ENCODE measurements around the gene SRCAP.

The SRCAP gene

GRCh38 chr16:30667361-30667905, 31.5 kb upstream of the SRCAP start:
- Histone ChIP-seq H2BK15ac (replicated peaks; ENCODE audit: low read depth) (no peak overlapping the region), H3K4me1 (ENCODE audit: control insufficient read depth, low read depth, low read length) (no peaks in the 10 kb centered on the region), H4K5ac (ENCODE audit: low read length) (no peak overlapping the region), H3K79me1 (ENCODE audit: low read length) (no peaks in the 10 kb centered on the region), H2BK120ac (ENCODE audit: low read depth, low read length) (no peak overlapping the region), H3K79me2 (ENCODE audit: control insufficient read depth, insufficient read depth, low read length) (no peaks in the 10 kb centered on the region), H3K18ac (ENCODE audit: low read length) (no peak overlapping the region), H3K23ac (ENCODE audit: low read length) (no peak overlapping the region), H2AK5ac (ENCODE audit: low read length) (no peak overlapping the region), H3K27ac (ENCODE audit: low read depth, low read length) (no peak overlapping the region), H3K9ac (ENCODE audit: low read length) (no peak overlapping the region), H3K4ac (ENCODE audit: low read depth, low read length) (no peak overlapping the region), H2BK5ac (ENCODE audit: low read length) (no peak overlapping the region), H3K56ac (ENCODE audit: low read length) (no peak overlapping the region), H3K4me3 (ENCODE audit: low read length) (no peak overlapping the region), H3K36me3 (ENCODE audit: control insufficient read depth, insufficient read depth, low read length) (peaks cover 9% of the 10 kb centered on the region), H3K4me2 (ENCODE audit: low read length) (no peak overlapping the region), H4K8ac (ENCODE audit: low read depth, low read length) (no peak overlapping the region), H3K27me3 (ENCODE audit: insufficient read depth, low read length, poor library complexity) (no peaks in the 10 kb centered on the region)
- WGBS (ENCODE audit: extremely low coverage, insufficient coverage, low lambda C conversion rate): no CpG with 5 or more reads among the region's 11 CpGs
- DNase-seq: no peak

- H3K4ac ChIP-seq (ENCODE audit: low read depth, low read length): no peak overlapping the region
- H3K9ac ChIP-seq (ENCODE audit: low read length): no peak overlapping the region
- H2BK120ac ChIP-seq (ENCODE audit: low read depth, low read length): no peak overlapping the region
- no peak overlapping the region for H3K56ac ChIP-seq (ENCODE audit: low read length)
- H3K79me1 ChIP-seq (ENCODE audit: low read length): no peaks in the 10 kb centered on the region
- H3K4me1 ChIP-seq (ENCODE audit: control insufficient read depth, low read depth, low read length): no peaks in the 10 kb centered on the region
- no peak overlapping the region for H4K8ac ChIP-seq (ENCODE audit: low read depth, low read length)
- WGBS (ENCODE audit: extremely low coverage, insufficient coverage, low lambda C conversion rate): no CpG with 5 or more reads among the region's 12 CpGs
- H2BK5ac ChIP-seq (ENCODE audit: low read length): no peak overlapping the region
- no peak overlapping the region for H3K4me2 ChIP-seq (ENCODE audit: low read length)
- H2BK15ac ChIP-seq (replicated peaks; ENCODE audit: low read depth): no peak overlapping the region
- H3K23ac ChIP-seq (ENCODE audit: low read length): no peak overlapping the region
- peaks cover under 1% of the 10 kb centered on the region for H3K27me3 ChIP-seq (ENCODE audit: insufficient read depth, low read length, poor library complexity)
- H3K79me2 ChIP-seq (ENCODE audit: control insufficient read depth, insufficient read depth, low read length): no peaks in the 10 kb centered on the region
- H3K4me3 ChIP-seq (ENCODE audit: low read length): no peak overlapping the region
- no peak overlapping the region for H3K27ac ChIP-seq (ENCODE audit: low read depth, low read length)
- no peak for DNase-seq
- no peak overlapping the region for H3K18ac ChIP-seq (ENCODE audit: low read length)
- H3K36me3 ChIP-seq (ENCODE audit: control insufficient read depth, insufficient read depth, low read length): peaks cover 4% of the 10 kb centered on the region
- H2AK5ac ChIP-seq (ENCODE audit: low read length): no peak overlapping the region
- H4K5ac ChIP-seq (ENCODE audit: low read length): no peak overlapping the region
These were observed 30.6 kb upstream of the SRCAP start for GRCh38 chr16:30668393-30668792.

- Histone ChIP-seq H3K9ac (ENCODE audit: low read length) (no peak overlapping the region), H3K4me1 (ENCODE audit: control insufficient read depth, low read depth, low read length) (no peaks in the 10 kb centered on the region), H4K8ac (ENCODE audit: low read depth, low read length) (no peak overlapping the region), H3K4me2 (ENCODE audit: low read length) (no peak overlapping the region), H4K5ac (ENCODE audit: low read length) (no peak overlapping the region), H3K18ac (ENCODE audit: low read length) (no peak overlapping the region), H2BK15ac (replicated peaks; ENCODE audit: low read depth) (no peak overlapping the region), H3K79me1 (ENCODE audit: low read length) (no peaks in the 10 kb centered on the region), H3K4me3 (ENCODE audit: low read length) (no peak overlapping the region), H2BK5ac (ENCODE audit: low read length) (no peak overlapping the region), H3K79me2 (ENCODE audit: control insufficient read depth, insufficient read depth, low read length) (no peaks in the 10 kb centered on the region), H3K36me3 (ENCODE audit: control insufficient read depth, insufficient read depth, low read length) (peaks cover 3% of the 10 kb centered on the region), H3K4ac (ENCODE audit: low read depth, low read length) (no peak overlapping the region), H3K56ac (ENCODE audit: low read length) (no peak overlapping the region), H2AK5ac (ENCODE audit: low read length) (no peak overlapping the region), H3K27ac (ENCODE audit: low read depth, low read length) (no peak overlapping the region), H3K23ac (ENCODE audit: low read length) (no peak overlapping the region), H3K27me3 (ENCODE audit: insufficient read depth, low read length, poor library complexity) (peaks cover 6% of the 10 kb centered on the region), H2BK120ac (ENCODE audit: low read depth, low read length) (no peak overlapping the region)
- no peak for DNase-seq
- no CpG with 5 or more reads among the region's 41 CpGs for WGBS (ENCODE audit: extremely low coverage, insufficient coverage, low lambda C conversion rate)
These were observed 29.7 kb upstream of the SRCAP start for GRCh38 chr16:30669026-30669902.

- Histone ChIP-seq H3K79me1 (ENCODE audit: low read length) (no peaks in the 10 kb centered on the region), H3K27ac (ENCODE audit: low read depth, low read length) (no peak overlapping the region), H3K36me3 (ENCODE audit: control insufficient read depth, insufficient read depth, low read length) (peaks cover 3% of the 10 kb centered on the region), H3K79me2 (ENCODE audit: control insufficient read depth, insufficient read depth, low read length) (no peaks in the 10 kb centered on the region), H3K9ac (ENCODE audit: low read length) (no peak overlapping the region), H3K4me3 (ENCODE audit: low read length) (no peak overlapping the region), H2AK5ac (ENCODE audit: low read length) (no peak overlapping the region), H2BK5ac (ENCODE audit: low read length) (no peak overlapping the region), H3K56ac (ENCODE audit: low read length) (no peak overlapping the region), H3K4me1 (ENCODE audit: control insufficient read depth, low read depth, low read length) (no peaks in the 10 kb centered on the region), H3K23ac (ENCODE audit: low read length) (no peak overlapping the region), H3K18ac (ENCODE audit: low read length) (no peak overlapping the region), H4K8ac (ENCODE audit: low read depth, low read length) (no peak overlapping the region), H3K4ac (ENCODE audit: low read depth, low read length) (no peak overlapping the region), H3K27me3 (ENCODE audit: insufficient read depth, low read length, poor library complexity) (peaks cover 7% of the 10 kb centered on the region), H4K5ac (ENCODE audit: low read length) (no peak overlapping the region), H3K4me2 (ENCODE audit: low read length) (no peak overlapping the region), H2BK120ac (ENCODE audit: low read depth, low read length) (no peak overlapping the region), H2BK15ac (replicated peaks; ENCODE audit: low read depth) (no peak overlapping the region)
- WGBS (ENCODE audit: extremely low coverage, insufficient coverage, low lambda C conversion rate): no CpG with 5 or more reads among the region's 14 CpGs
- DNase-seq: no peak
These were observed 28.8 kb upstream of the SRCAP start for GRCh38 chr16:30669903-30670824.

GRCh38 chr16:30675143-30675542, 23.8 kb upstream of the SRCAP start:
- Histone ChIP-seq H3K9ac (ENCODE audit: low read length) (no peak overlapping the region), H2AK5ac (ENCODE audit: low read length) (no peak overlapping the region), H3K79me1 (ENCODE audit: low read length) (no peaks in the 10 kb centered on the region), H4K5ac (ENCODE audit: low read length) (no peak overlapping the region), H3K4me3 (ENCODE audit: low read length) (no peak overlapping the region), H4K8ac (ENCODE audit: low read depth, low read length) (no peak overlapping the region), H3K79me2 (ENCODE audit: control insufficient read depth, insufficient read depth, low read length) (no peaks in the 10 kb centered on the region), H3K4ac (ENCODE audit: low read depth, low read length) (no peak overlapping the region), H3K27me3 (ENCODE audit: insufficient read depth, low read length, poor library complexity) (peaks cover 16% of the 10 kb centered on the region), H3K27ac (ENCODE audit: low read depth, low read length) (no peak overlapping the region), H2BK15ac (replicated peaks; ENCODE audit: low read depth) (no peak overlapping the region), H3K4me1 (ENCODE audit: control insufficient read depth, low read depth, low read length) (no peaks in the 10 kb centered on the region), H3K56ac (ENCODE audit: low read length) (no peak overlapping the region), H2BK5ac (ENCODE audit: low read length) (no peak overlapping the region), H3K4me2 (ENCODE audit: low read length) (no peak overlapping the region), H2BK120ac (ENCODE audit: low read depth, low read length) (no peak overlapping the region), H3K23ac (ENCODE audit: low read length) (no peak overlapping the region), H3K36me3 (ENCODE audit: control insufficient read depth, insufficient read depth, low read length) (no peaks in the 10 kb centered on the region), H3K18ac (ENCODE audit: low read length) (no peak overlapping the region)
- DNase-seq: no peak
- no CpG with 5 or more reads among the region's 10 CpGs for WGBS (ENCODE audit: extremely low coverage, insufficient coverage, low lambda C conversion rate)

Measured in mesendoderm (in vitro differentiated cells).